ENCODE results near the gene FBXL7.

DNA sequence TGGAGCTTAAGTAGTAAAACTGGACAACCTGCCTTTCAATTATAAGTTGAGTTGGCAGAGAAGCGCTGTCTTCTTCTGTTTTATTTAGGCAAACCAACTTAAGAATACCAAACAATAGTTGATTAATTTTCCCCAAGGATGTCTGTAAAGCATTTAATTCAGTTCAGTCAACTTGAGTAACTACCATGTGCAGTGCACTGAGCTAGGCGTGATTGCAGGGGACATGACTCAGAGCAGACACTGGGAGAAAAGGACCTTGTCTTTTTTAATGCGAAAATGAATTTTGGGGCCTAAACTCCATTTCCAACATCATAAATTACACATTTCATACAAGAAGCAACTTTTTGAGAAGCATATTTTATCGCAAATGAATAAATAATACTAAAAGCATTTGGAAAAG is 66.3 kb downstream of the FBXL7 start:
- TF ChIP-seq, protein P1, sequence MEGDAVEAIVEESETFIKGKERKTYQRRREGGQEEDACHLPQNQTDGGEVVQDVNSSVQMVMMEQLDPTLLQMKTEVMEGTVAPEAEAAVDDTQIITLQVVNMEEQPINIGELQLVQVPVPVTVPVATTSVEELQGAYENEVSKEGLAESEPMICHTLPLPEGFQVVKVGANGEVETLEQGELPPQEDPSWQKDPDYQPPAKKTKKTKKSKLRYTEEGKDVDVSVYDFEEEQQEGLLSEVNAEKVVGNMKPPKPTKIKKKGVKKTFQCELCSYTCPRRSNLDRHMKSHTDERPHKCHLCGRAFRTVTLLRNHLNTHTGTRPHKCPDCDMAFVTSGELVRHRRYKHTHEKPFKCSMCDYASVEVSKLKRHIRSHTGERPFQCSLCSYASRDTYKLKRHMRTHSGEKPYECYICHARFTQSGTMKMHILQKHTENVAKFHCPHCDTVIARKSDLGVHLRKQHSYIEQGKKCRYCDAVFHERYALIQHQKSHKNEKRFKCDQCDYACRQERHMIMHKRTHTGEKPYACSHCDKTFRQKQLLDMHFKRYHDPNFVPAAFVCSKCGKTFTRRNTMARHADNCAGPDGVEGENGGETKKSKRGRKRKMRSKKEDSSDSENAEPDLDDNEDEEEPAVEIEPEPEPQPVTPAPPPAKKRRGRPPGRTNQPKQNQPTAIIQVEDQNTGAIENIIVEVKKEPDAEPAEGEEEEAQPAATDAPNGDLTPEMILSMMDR (IDR thresholded peaks at IDR 0.05 in 8 of 11, conservative IDR thresholded peaks at IDR 0.05 in 3 of 11) = no peak
- no peak for TF ChIP-seq POLR2AphosphoS5 (IDR thresholded peaks at IDR 0.05)

Data from spleen (tissue), 7 donors.